ENCODE data around the gene MAGED4.
"Not testable (repeated sequence)": the region's sequence is repeated elsewhere in the genome, so short reads cannot be mapped to it uniquely, and the experiment has no call there.

Gene MAGED4, protein sequence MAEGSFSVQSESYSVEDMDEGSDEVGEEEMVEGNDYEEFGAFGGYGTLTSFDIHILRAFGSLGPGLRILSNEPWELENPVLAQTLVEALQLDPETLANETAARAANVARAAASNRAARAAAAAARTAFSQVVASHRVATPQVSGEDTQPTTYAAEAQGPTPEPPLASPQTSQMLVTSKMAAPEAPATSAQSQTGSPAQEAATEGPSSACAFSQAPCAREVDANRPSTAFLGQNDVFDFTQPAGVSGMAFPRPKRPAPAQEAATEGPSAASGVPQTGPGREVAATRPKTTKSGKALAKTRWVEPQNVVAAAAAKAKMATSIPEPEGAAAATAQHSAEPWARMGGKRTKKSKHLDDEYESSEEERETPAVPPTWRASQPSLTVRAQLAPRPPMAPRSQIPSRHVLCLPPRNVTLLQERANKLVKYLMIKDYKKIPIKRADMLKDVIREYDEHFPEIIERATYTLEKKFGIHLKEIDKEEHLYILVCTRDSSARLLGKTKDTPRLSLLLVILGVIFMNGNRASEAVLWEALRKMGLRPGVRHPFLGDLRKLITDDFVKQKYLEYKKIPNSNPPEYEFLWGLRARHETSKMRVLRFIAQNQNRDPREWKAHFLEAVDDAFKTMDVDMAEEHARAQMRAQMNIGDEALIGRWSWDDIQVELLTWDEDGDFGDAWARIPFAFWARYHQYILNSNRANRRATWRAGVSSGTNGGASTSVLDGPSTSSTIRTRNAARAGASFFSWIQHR

DNA sequence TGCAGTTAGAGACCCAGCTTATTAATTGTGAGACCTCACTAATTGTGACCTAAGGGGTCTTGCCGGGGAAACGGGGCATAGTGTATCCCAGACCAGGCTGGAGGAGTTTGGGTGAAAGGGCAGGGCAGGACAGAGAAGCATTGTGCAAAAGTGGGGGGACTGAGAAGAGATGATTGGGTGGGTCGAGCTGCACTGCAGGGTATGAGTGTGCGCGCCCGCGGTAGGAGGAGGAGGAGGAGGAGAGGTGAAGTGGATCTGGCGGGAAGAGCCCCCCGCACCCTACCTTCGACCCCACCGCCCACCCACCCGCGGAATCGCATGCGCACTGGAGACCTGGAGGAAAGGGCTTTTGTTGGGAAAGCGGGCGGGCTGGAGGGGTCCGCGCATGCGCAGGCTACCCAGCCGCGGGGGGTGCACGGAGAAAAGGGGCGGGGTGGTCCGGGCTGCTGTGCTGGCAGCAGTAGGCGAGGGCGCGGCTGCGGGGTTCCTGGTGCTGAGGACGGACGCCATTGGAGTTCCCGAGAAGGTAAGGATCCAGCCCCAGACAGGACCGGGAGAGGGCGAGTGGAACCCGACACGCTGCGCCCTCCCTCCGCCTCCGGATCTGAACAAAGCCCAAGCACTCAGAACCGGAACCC lies at the start of gene MAGED4:
Gene MAGED4, plus strand, starts transcription at position 449 of the 638 bp plus-strand sequence. CDS start 1,035 bp downstream, outside the sequence.
- DNase-seq = not testable (repeated sequence)

DNA sequence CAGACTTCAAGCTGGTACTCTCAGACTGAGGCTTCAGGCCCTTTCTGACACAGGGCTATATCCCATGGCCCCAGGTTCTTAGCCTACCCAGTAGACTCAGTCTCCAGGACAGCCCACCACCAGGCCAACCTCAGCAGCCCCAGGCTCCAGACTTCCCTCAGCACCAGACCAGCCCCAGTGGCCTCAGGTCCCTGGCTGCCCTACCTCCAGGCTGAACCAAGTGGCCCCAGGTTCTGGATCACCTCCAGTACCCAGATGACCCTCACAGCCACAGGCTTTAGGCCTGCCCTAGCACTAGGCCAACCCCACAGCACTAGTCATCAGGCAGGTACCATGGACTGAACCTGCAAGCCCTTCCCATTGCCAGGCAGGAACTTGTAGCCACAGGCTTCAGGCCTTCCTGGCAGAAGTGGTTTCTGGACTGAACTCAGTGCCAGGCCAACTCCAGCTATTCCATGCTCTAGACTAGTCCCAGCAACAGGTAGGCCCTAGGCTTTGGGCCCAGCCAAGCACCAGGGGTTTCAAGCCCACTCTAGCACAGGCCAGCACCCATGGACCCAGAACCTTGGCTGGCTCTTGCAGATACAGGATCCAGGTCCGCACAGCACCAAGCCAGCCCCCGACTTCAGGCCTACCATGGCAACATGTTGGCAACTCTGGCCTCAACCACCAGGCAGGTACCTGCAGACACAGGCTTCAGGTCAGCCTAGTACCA lies 45.7 kb upstream of the MAGED4 start:
- DNase-seq = no peak

- no peak for DNase-seq
These were observed 45.2 kb upstream of the MAGED4 start for GRCh38 chrX:52139545-52139895.

- no peak for DNase-seq
These were observed 44.7 kb upstream of the MAGED4 start for GRCh38 chrX:52140020-52140419.

DNA sequence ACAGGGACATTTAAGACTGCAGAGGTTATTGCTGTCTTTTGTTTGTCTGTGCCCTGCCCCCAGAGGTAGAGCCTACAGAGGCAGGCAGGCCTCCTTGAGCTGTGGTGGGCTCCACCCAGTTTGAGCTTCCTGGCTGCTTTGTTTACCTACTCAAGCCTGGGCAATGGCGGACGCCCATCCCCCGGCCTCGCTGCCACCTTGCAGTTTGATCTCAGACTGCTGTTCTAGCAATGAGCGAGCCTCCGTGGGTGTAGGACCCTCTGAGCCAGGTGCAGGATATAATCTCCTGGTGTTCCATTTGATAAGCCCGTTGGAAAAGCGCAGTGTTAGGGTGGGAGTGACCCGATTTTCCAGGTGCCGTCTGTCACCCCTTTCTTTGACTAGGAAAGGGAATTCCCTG lies 34.0 kb upstream of the MAGED4 start:
- DNase-seq = not testable (repeated sequence)

DNA sequence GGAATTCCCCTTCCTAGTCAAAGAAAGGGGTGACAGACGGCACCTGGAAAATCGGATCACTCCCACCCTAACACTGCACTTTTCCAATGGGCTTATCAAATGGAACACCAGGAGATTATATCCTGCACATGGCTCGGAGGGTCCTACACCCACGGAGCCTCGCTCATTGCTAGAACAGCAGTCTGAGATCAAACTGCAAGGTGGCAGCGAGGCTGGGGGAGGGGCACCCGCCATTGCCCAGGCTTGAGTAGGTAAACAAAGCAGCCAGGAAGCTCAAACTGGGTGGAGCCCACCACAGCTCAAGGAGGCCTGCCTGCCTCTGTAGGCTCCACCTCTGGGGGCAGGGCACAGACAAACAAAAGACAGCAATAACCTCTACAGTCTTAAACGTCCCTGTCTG lies 24.5 kb upstream of the MAGED4 start:
- DNase-seq = not testable (repeated sequence)

DNA sequence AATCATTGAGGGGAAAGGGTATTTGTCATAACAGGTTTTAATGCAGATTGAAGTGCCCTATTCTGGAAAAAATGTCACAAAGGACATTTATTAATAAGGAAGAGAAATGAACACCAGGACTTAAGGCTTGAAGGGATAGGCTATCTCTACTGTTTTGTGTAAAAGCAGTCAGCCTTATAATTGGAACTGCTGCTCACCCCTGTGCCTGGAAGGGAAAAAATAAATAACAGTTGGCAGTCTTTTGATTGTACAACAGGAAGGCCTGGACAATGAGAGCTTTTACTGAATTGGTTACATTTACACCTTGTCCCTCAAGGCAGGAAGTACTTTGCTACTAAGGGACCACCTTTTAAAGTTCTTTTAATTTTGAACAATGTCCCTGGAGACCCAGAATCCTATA lies 17.8 kb upstream of the MAGED4 start:
- no peak for DNase-seq

DNA sequence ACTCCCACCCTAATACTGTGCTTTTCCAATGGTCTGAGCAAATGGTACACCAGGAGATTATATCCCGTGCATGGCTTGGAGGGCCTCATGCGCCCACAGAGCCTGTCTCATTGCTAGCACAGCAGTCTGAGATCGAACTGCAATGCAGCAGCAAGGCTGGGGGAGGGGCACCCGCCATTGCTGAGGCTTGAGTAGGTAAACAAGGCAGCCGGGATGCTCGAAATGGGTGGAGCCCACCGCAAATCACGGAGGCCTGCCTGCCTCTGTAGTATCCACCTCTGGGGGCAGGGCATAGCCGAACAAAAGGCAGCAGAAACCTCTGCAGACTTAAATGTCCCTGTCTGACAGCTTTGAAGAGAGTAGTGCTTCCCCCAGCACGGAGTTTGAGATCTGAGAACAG lies 13.6 kb upstream of the MAGED4 start:
- DNase-seq = not testable (repeated sequence)

DNA sequence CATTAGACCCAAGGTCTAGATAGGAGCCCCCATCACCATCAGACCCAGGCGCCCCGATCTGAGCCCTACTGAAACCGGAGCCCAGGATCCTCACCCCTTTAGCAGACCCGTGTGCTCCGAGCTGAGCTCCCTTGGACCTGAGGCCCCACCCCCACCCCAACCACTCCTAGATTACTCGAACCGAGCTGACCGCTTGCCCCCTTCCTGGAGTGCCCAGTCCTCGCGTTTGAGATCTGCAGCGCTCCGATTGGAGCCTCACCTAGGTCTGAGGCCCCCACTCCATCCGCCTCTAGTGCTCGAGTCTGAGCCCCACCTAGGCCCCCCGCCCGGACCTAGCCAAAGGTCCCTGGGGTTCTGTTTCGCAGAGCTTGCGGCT lies 378 bp downstream of the MAGED4 start:
- DNase-seq = not testable (repeated sequence)

DNA sequence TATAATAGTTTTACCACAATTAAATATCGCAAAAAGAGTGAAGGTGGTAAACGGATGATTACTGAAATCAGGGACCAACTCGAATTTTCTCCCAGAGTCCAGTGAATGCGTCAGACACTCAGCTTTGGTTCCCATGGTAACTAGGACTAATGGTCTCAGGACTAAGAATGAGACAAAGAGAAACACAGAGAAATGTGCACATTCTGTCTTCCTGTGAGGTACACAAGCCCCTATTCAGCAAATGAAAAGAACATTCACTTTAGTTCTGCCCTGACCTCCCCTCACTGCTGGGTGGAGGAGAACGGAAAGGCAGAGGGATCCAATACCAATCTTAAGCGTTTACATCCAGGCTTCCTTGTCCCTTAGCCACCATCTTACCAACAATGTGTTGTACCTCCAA lies 26.7 kb downstream of the MAGED4 start:
- DNase-seq = not testable (repeated sequence)

- DNase-seq = no peak
These were observed 28.6 kb downstream of the MAGED4 start for GRCh38 chrX:52213276-52213675.

- DNase-seq = no peak
These were observed 31.9 kb downstream of the MAGED4 start for GRCh38 chrX:52216541-52216940.

DNA sequence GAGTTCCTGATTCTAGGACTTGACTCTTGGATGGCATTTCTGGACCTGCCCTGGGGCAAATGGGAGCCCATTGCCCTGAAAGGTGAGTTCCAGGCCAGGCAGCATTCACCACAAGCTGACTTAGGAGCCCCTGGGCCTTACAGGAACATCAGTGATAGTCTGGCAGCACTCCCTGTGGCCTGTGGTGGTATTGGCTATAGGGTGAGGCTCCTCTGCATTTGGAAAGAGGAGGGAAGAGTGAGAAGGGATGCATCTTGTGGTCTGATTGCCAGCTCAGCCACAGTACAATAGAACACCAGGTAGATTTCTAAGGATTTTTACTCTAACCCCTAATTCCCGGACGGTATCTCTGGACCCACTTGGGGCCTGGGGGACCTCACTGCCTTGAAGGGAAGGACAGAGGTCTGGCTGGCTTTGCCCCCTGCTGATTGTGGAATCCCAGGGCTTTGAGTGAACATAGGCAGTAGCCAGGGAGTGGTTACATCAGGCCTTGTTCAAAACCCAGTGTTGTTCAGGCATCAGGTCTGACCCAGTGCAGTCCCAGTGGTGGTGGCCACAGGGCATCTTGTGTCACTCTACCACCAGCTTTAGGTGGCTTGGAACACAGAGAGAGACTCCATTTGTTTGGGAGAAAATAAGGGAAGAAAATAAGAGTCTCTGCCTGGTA lies 32.9 kb downstream of the MAGED4 start:
- no peak for DNase-seq

DNA sequence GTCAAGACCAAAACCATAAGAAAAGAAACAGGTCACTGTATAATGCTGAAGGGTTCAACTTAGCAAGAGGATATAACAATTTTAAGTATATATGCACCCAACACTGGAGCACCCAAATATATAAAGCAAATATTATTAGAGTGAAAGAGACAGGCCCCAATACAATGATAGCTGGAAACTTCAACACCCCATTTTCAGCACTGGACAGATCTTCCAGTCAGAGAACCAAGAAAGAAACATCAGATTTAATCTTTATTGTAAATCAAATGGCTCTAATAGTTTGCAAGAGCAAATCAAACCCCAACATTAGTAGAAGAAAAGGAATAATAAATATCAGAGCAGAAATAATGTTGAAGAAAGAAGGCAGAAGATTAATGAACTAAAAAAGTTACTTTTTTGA lies 36.2 kb downstream of the MAGED4 start:
- DNase-seq = no peak

Data from NCI-H748 treated with DMSO at 0.1 percent for 48 hours (cell line).